ENCODE measurements around the gene EFCAB12.

- TF ChIP-seq POLR2AphosphoS5 (IDR thresholded peaks at IDR 0.05; ENCODE audit: low read depth, low read length), result no peak
- no peak for TF ChIP-seq CTCF (IDR thresholded peaks at IDR 0.05)
- TF ChIP-seq REST (IDR thresholded peaks at IDR 0.05; ENCODE audit: insufficient read depth in 1 of 2, low read depth in 2 of 2, low read length in 1 of 2), result no peak
Measured at GRCh38 chr3:129352650-129353588, 75.5 kb downstream of the EFCAB12 start.

Measured in Panc1 (cell line).